ENCODE measurements around the gene AKAIN1.
A peak's percentile ranks its signal among the peaks of the same experiment; 100 is the strongest.

The AKAIN1 gene

DNA sequence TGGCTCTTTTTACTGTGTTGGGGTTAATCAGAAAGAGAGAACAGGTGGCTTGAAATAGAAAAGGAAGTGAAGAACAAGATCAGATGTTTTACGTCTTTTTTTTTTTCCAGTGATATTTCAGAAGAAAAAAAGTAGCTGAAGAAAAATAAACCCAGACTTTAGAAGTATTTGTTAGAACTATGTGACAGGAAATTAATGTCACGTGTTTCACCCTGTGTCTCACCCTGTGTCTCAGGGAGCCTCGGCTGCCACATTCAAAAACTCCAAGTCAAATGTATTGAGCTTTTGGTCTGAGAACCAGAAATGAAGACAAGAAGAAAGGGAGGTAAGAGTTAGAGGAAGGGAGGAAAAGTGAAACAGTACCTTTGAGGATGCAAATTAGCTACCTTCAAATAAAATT is 38.0 kb downstream of the AKAIN1 start:
- no peak for DNase-seq (ENCODE audit: low spot score)

DNA sequence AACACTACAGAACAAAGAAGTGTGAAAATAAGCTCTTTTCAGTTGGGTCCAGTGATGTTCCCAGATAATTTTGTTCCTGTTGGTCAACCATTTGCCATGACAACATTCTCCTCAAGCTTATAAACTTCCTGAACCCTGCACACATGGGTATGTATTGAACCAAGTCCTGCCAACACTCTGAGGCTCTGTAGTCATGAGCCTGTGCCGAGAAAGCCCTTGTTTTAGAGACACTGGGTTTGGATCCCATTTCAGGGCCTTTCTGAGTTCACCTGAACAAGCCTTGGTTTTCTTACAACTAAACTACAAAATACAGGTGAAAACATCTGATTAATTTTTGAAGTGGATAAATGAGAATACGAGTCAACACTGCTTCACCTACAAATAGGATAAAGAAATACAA is 38.5 kb downstream of the AKAIN1 start:
- DNase-seq (ENCODE audit: low spot score) = no peak

DNA sequence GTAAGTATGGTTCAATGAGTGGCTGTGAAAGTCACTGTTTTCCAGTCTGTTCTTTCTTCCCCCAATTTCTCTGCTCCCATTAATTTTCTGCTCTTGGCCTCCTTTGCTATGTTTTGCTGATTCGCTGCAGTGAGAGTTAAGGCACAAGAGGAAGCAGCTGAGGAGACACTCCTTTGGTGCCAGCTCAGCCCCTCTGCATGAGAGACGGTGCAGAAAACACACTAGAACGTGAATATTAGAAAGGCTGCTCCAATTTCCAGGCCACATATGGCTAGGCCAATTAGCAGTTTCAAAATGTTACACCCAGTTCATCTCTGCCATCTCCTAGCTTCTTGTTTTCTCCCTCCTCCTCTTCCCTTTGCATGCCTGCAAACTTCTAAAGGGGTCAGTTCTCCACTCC is 38.9 kb downstream of the AKAIN1 start:
- no peak for DNase-seq (ENCODE audit: low spot score)

DNA sequence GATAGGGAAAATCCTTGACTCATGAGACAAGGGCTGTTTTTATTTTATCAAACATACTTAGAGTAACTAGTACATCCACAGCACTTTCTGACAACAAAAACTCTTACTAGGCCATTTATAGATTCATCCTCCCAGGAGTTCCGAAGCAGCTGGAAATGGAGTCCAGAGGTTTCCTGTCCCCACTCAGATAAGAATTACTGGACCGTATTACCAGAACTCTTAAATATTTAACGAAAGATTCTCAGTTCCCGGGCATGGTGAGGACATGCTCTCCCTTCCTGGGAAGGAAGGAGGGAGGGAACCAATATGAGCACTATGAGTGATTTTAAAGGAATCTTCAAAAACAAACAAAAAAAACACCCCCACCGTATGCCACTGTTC is 41.2 kb downstream of the AKAIN1 start:
- DNase-seq (ENCODE audit: low spot score) = no peak

DNA sequence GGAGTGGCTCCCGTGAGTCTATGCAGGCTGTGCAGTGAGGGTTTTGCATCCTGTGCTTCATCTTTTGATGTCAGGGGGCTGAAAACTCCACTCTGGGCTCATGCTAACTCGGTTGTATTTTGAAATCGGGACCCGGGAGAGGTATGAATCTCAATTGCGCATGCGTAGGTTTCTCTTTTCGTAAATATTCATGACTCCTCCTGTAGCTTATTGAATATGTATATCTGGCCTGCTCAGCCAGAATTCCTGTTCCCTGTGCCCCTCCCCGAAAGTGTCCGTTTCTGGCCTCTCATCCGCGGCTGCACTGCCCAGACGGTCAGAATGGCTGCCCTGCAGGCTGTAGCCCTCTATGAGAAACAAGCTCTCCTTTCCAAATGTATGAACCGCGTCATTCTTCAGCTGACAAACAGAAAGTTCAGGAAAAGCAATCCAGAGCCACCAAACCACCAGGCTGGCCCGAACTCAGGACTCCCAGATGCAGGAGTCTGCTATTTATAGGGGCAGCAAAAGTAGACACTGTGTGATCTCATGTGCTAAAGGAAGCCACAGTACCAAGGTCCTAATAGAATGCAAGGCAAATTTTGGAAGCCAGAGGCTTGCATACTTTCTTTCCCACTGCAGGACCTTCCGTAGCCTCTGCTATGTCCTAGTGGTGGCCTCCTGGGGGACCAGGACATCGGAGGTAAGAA is 41.7 kb downstream of the AKAIN1 start:
- DNase-seq (ENCODE audit: low spot score) = no peak

DNA sequence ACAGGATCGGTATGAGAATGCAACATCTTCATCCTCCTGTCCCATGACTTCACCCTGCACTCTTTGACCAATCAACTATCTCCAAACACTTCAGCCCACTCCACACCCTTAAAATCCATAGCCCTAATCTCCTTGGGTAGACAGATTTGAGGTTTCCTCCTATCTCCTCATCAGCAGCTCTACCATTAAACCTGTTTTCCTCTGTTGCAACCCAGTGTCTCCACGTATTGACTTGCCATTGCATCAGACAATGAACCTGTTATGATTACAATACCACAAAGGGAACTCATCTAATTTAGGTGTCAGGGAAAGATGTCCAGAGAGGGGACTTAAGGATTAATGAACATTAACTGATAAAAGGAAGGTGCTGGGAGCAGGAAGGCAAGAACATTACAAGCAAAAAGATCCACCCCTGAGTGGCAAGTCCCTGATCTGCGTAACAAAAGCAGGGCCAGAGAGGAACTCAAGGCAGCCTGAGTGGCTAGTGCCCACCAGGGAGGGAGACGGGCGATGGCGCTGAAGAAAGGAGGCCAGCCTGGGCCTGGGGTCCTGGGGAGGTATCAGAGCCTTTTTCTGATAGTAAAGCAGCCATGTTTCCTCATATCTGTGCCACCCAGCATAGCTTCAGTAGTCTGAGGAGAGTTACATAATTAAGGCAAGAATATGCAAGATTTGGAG is 44.6 kb downstream of the AKAIN1 start:
- DNase-seq (ENCODE audit: low spot score) = no peak

DNA sequence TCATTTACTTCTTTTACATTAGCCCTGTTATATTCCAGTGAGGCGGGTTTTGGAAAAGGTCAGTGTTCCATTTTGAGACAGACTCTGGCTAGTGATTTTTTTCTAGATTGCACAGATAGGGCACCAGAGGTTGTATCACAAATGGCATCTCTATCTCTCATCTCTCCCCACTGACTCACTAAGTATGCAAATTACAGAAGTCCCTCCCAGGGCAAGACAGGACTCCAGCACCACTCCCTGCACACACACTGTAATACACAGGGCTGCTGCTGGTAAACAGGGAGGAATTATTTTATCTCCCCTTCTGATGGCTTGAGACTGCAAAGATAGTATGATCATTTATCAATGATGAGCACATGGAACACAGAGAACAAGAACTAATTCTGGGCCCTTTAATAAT is 46.2 kb downstream of the AKAIN1 start:
- no peak for DNase-seq (ENCODE audit: low spot score)

DNA sequence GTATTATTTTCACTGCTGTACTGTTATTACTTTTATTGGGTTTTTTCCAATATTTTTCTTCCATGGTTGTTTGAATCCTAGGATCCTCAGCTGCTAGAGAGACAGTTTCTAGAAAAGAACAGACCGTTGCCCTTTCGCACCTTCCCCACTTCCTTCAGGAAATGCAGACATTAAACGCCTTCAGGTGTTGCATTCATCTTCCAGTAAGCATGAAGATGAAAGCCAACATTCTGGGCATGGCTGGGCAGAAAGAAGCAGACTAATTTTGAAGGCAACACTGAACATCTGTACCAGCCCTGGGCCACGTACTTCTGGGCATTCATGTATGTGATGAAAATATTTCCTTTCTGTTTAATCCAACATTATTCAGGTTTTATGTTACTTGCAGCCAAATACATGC is 51.0 kb downstream of the AKAIN1 start:
- DNase-seq (ENCODE audit: low spot score) = no peak

DNA sequence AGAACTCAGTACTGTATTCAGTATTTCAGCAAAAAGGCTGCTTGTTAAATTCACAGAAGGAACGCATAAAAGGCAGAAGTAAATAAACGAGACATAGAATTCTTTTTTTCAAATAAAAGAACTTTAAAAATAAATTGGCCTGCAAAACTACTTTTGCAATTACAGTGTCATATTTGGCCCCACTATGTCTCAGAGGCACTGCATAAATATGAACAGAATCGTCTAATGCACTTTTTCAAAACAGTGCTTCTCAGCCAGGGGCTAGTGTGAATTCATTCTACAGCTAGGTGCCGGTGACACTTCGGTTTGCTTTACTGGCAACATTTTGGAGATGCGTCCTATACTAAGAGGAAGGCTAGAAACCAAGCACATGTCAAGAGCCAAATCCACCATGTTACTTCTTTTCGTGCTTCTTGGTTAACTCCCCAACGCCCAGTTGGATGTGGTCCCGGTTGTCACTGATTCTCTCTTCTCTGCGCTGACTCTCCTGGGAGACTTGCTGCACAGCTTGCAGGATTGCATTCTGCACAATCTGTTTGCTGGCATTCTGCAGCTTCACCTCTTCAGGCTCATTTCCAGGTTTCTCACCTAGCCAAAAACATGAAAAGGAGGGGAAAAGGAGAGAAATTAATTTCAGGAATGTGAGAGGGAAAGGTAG is 51.8 kb downstream of the AKAIN1 start:
- DNase-seq (ENCODE audit: low spot score) = no peak

DNA sequence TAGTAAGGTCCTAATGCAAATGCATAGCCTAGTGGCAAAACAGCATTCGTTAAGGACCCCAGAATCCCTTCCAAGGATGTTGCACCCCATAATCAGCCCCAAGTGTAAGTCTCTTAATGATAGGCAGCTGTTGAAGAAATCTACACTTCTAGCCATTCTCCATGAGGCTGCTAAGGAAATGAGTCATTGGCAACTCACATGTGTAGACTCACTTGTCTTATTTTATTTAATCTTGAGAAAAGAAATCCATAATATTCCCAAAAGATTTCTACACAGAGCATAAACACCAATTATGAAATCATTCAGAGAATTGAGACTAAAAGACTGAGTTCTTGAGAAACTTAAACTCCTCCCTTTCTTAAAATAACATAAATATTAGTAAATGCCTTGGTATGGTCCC is 52.4 kb downstream of the AKAIN1 start:
- DNase-seq (ENCODE audit: low spot score) = no peak

DNA sequence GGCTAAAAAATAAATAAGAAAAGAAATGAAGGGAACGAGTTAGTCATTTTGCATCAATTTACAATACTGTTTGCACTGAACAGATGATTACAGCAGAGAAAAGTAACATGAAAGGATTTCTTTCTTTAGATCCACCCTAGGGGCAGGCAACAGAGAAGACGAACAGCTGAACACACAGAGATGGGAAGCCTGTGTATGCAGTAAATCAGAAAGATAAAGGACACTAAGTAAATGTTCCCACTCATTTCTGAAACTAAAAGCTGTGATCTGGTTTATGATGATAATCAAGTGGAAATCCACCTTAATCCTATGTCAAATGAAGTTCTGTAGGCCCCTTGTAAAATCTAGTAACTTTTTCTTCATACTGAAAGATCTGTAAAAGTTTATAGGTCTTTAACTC is 54.2 kb downstream of the AKAIN1 start:
- no peak for DNase-seq (ENCODE audit: low spot score)

DNA sequence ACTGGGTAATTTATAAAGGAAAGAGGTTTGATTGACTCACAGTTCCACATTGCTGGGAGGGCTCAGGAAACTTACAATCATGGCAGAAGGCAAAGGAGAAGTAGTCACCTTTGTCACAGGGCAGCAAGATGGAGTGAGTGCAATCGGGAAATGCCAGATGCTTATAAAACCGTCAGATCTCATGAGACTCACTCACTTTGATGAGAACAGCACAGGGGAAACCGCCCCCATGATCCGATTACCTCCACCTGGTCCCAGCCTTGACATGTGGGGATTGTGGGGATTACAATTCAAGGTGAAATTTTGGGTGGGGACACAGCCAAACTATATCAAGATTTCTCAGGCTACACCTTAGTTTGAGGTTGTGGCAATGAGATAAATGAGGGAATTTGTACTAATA is 54.9 kb downstream of the AKAIN1 start:
- DNase-seq (ENCODE audit: low spot score) = no peak

DNA sequence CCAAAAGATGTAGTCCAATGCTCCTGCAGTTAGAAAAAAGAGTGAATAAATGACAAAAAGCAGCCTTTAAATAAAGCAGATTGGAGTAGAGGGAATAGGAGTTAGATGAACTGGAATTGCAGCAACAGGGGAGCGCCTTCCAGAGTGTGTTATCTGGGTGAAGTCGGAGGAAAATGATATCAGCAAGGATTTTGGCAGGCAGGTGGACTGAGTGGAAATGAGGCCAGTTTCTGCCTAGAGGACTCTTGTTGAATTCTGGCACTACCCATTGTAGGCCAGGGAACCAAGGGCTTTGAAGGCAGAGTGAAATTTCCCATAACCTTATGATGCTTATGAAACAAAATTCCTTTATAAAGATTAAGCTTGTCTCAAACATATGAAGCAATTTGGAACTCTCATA is 59.8 kb downstream of the AKAIN1 start:
- no peak for DNase-seq (ENCODE audit: low spot score)

DNA sequence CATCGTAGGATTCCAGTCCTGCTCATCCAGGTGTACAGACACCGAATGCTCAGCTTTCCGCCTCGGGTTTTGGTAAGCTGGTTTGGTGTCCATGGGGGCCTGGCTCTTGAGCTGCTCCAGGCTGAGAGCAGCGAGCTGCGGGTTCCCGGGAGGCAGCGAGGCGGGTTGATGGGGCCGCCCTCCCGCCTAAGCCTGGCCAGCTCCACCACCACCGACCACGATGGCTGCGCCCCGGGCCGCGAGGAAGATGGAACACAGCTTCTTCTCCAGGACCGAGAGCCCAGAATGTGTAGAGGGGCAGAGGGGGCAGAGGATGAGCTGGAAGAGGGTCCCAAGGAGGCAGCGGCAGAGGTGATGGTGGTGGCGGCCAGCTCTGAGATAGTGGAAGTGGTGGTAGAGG is 64.1 kb downstream of the AKAIN1 start:
- no peak for DNase-seq (ENCODE audit: low spot score)

DNA sequence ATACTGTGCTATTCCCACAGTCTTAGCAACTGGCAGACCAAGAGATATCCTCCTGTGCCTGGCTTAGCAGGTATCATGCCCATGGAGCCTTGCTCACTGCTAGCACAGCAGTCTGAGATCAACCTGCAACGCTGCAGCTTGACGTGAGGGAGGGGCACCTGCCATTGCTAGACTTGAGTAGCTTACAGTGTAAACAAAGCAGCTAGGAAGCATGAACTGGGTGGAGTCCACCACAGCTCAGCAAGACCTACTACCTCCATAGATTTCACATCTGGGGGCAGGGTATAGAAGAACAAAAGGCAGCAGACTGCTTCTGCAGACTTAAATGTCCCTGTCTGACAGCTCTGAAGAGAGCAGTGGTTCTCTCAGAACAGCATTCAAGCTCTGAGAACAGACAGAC is 74.8 kb downstream of the AKAIN1 start:
- DNase-seq (ENCODE audit: low spot score) = no peak

DNA sequence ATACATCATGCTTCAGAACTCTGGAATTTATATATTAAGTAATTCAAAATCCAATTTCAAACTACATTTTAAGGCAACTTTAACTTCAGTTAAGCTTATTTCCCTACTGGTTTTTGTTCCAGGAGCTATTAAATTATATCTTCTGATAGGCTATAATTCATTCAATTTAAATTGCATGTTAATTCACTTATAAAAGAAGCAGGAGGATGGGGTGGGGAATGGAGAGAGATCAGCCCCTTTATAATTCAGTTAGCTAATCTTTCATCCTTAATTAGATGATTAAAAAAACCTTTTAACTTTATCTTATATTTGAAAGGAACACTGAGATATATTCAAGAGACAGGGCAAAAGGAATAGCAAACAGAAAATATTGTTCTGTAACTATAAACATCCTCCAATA is 86.8 kb downstream of the AKAIN1 start:
- DNase-seq (ENCODE audit: low spot score) = no peak

DNA sequence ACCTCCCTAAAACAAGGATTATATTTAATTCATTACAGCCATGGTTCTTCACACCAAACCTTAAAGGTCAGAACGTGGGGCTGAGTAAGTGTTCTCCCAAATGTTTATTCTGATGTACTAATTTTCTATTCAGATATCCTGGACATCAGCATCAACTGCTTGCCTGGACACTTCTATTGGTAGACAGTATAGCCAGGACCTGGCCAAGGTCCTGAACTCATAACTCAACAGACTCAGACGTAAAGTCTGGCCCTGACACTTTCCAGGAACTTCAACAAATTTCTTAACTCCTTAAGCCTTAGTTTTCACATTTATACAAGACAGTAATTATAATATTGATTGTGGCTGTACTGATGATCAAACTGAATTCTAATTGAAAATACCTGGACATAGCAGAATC is 89.1 kb downstream of the AKAIN1 start:
- DNase-seq (ENCODE audit: low spot score) = peak; percentile 5

DNA sequence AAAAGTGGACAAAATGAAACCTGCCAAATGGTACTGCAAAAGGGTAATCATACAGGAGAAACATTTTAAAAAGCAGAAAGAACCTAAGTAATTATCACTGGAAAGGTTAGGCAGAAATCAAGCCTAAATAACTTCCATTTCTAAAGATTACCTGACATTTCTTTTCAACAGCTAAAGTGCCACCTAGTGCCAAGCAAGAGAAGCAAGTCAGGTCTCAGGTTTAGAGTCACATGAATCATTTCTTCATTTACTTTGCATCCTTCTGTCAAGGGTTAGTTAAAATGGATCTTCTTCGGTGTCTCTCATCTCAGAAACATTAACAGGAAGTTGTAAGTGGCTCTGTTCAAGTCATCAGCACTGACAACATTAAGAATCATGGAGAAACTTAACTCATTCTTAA is 90.3 kb downstream of the AKAIN1 start:
- peak; percentile 17 for DNase-seq (ENCODE audit: low spot score)

DNA sequence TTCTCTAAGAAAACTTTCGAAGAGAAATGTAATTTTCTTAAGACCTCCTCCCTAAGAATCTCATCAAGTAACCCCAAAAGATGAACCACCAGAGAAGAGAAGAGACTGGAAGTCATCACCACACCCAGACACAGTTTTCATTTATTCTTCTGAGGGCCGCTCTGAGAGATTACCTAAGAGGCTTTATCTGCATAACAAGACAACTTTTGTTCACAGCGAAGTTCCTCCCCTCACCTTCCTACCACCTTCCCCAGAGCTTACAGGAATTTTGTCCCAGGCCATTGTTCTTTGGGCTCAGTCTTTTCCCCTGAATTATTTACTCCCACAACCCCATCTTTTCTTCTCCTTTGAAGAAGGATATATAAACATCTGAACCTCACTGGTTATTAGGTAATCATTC is 92.8 kb downstream of the AKAIN1 start:
- no peak for DNase-seq (ENCODE audit: low spot score)

DNA sequence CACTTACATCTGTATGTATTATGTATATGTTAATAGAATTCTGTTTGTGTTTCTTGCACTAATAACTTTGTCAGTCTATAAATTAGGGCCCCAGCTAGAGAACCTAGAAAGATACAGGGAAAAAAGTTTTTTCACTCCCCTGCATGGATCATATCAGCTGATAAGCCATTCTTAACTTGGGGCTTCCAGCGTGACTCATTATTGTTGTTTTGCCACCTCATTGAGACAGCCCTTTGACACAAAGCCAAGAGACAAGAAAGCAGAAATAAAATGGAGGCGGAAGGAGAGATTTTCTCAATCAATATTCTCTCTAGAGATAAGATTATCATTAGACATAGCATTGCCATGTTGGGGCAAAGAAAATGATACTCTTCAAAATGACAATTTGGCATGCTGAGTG is 93.4 kb downstream of the AKAIN1 start:
- DNase-seq (ENCODE audit: low spot score) = no peak

DNA sequence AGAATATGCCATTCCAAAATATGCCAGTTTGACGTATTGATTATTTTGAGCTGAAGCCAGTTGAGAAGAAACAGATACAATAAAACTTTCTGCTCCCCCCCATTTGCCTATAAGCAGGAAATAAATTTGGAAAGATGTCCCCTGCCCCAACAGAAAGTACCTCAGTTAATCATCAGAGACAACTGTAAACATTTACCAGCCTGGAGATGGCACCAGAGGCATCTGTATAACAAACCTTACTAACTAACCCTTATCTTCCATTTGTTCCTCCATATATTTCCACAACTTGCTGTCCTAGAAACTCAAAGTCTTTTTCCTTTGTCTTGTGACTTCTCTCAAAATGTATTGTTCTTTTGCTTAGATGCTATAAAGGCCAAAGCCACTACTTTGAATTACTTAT is 93.8 kb downstream of the AKAIN1 start:
- DNase-seq (ENCODE audit: low spot score) = no peak

DNA sequence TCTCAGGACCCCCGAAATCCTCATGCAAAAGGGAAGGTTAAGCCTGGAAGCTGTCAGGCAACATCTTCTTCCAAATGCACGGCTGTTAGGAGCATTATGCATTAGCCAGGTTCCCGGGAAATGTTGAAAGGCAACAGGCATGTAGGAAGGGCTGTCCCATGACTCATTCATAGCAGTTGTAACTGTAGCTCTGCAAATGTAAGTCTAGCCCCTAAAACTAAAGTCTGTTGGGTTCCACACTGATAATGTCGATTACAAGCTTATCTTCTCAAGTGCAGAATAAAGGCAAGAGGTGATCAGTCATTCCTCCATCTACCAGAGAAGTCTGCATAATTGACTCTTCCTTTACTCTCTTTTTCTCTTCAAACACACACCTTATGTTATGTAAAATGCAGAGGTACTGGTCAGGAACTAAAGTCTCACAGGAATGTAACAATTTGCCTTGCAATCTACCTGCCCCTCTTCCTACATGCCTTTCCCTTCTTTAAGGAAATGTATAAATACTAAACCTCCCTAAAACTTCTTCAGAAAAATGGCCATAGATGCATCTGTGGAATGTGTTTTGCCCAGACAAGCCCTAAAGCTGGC is 99.8 kb downstream of the AKAIN1 start:
- no peak for DNase-seq (ENCODE audit: low spot score)

DNA sequence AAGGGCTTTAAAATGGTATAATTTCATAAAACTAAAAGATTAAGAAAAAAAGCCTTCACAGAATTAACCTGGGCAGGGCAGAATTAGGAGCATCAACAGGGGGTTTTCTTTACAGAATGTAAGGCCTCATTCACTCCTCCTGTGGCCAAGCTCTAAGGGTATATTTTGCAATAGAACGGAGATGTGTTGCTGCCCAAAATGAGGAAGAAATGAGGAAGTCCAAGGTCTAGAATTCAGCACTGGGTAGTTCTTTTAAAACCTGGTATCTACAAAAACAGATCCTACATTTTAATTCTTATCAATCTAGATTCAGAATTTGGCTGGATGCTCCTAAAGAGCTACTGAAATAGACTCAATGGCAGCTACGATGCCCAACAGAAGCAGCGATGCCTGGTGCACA is 101.8 kb downstream of the AKAIN1 start:
- no peak for DNase-seq (ENCODE audit: low spot score)

All from kidney tubule cell (primary cell).